H1 (cell line): ENCODE measurements around the gene SMG1. TPM values are rescaled to one million over a fixed set of nuclear protein-coding genes. Genes with fewer than 3 reads are reported as not detected.
A peak's percentile ranks its signal among the peaks of the same experiment; 100 is the strongest.

Experiments used
- CTCF ChIA-PET: fragments of 300-600 bp; sonication (Branson Sonifier 250); formaldehyde crosslinking; loops from one replicate; lab custom pipeline; 2021; ENCODE audit not compliant: partially characterized antibody; lab: Charles Lee
- POLR2A ChIA-PET: fragments of 300-600 bp; sonication (Branson Sonifier 250); formaldehyde crosslinking; loops from one replicate; lab custom pipeline; 2021; ENCODE audit warnings: inconsistent platforms; ENCODE audit not compliant: partially characterized antibody; lab: Charles Lee
- DNase-seq, 2 experiments: peaks; one replicate each; pipeline versions ENCODE4 v3.0.0 to v3.0.0-alpha.2; 2010 to 2022; ENCODE audit warnings: low spot score in 2 of 2, low read depth in 1 of 2, mixed read lengths in 1 of 2
- FAIRE-seq: peaks from 2 replicates; lab custom pipeline; 2011; peaks lifted over from hg19 to GRCh38; lab: Jason Lieb, UNC
- H2AFZ ChIP-seq: 2 replicates; pipeline ENCODE4 v1.8.1; 2012; ENCODE audit warnings: low read length, inconsistent platforms
- H2AK5ac ChIP-seq: 2 replicates; pipeline ENCODE4 v1.6.1; 2013; ENCODE audit warnings: low read depth, low read length
- H2BK120ac ChIP-seq: replicated peaks from 2 replicates; pipeline ENCODE3; 2013; ENCODE audit warnings: low read depth, low read length, inconsistent platforms
- H2BK12ac ChIP-seq: 2 replicates; pipeline ENCODE4 v1.6.1; 2013; ENCODE audit warnings: low read depth, low read length
- H2BK15ac ChIP-seq: 2 replicates; pipeline ENCODE4 v1.6.1; 2013; ENCODE audit warnings: low read length
- H2BK20ac ChIP-seq: 2 replicates; pipeline ENCODE4 v1.6.1; 2013; ENCODE audit warnings: low read length
- H2BK5ac ChIP-seq: 2 replicates; pipeline ENCODE4 v1.6.1; 2013; ENCODE audit warnings: low read depth, low read length
- H3K14ac ChIP-seq: 2 replicates; pipeline ENCODE4 v1.6.1; 2013; ENCODE audit warnings: inconsistent platforms; ENCODE audit not compliant: insufficient read length
- H3K18ac ChIP-seq: 2 replicates; pipeline ENCODE4 v1.6.1; 2013; ENCODE audit warnings: low read length; ENCODE audit errors: extremely low read depth
- H3K23ac ChIP-seq: 2 replicates; pipeline ENCODE4 v1.6.1; 2013; ENCODE audit warnings: inconsistent platforms; ENCODE audit not compliant: insufficient read length
- H3K23me2 ChIP-seq: 2 replicates; pipeline ENCODE4 v1.6.1; 2013; ENCODE audit warnings: low read depth, low read length
- H3K27ac ChIP-seq: 2 replicates; pipeline ENCODE4 v1.6.1; 2011; ENCODE audit warnings: low read depth, low read length, inconsistent platforms
- H3K27me3 ChIP-seq, 4 experiments: replicated peaks in 1 of 4; 1 replicate in 1 of 4; 2 replicates in 3 of 4; pipeline versions ENCODE4 v1.6.1 to v1.8.1; 2011 to 2013; ENCODE audit warnings: low read length in 3 of 4, mild to moderate bottlenecking in 3 of 4, inconsistent platforms in 2 of 4, mixed read lengths in 2 of 4, moderate library complexity in 1 of 4; ENCODE audit not compliant: control insufficient read depth in 3 of 4, insufficient read depth in 3 of 4; ENCODE audit errors: extremely low read depth in 1 of 4
- H3K36me3 ChIP-seq, 4 experiments: 2 replicates each; pipeline versions ENCODE4 v1.6.1 to v1.8.1; 2011 to 2013; ENCODE audit warnings: mild to moderate bottlenecking in 4 of 4, low read length in 3 of 4, moderate library complexity in 2 of 4, control low read depth in 1 of 4, inconsistent platforms in 1 of 4; ENCODE audit not compliant: insufficient read depth in 4 of 4, control insufficient read depth in 2 of 4
- H3K4ac ChIP-seq: replicated peaks from 2 replicates; pipeline ENCODE3; 2013; ENCODE audit warnings: low read length, low read depth, mixed read lengths, inconsistent platforms; ENCODE audit not compliant: insufficient read length
- H3K4me1 ChIP-seq, 4 experiments: replicated peaks in 1 of 4; 1 replicate in 1 of 4; 2 replicates in 3 of 4; pipeline versions ENCODE4 v1.6.1 to v1.8.1; 2011 to 2013; ENCODE audit warnings: low read length in 3 of 4, inconsistent platforms in 2 of 4, mixed read lengths in 1 of 4; ENCODE audit not compliant: insufficient read depth in 4 of 4, control insufficient read depth in 3 of 4
- H3K4me2 ChIP-seq, 2 experiments: 2 replicates each; pipeline versions ENCODE4 v1.6.1 to v1.8.1; 2011 to 2013; ENCODE audit warnings: low read depth in 2 of 2, low read length in 2 of 2, control low read depth in 1 of 2, inconsistent platforms in 1 of 2, mild to moderate bottlenecking in 1 of 2; ENCODE audit not compliant: insufficient read depth in 1 of 2
- H3K4me3 ChIP-seq, 4 experiments: fragments of 200-600, 300-600 bp in 1 of 4; sonication (generic), shearing (Covaris generic), sonication (Bioruptor Twin) in 1 of 4; 2 replicates each; pipeline versions ENCODE4 v1.5.1 to v1.8.1; 2011 to 2016; ENCODE audit warnings: low read length in 4 of 4, low read depth in 3 of 4, control low read depth in 2 of 4, inconsistent platforms in 2 of 4, mild to moderate bottlenecking in 2 of 4, mixed read lengths in 1 of 4, moderate library complexity in 1 of 4; ENCODE audit not compliant: insufficient read depth in 2 of 4; ENCODE audit errors: extremely low read depth in 1 of 4
- H3K56ac ChIP-seq: replicated peaks from 2 replicates; pipeline ENCODE3; 2013; ENCODE audit warnings: low read depth, mild to moderate bottlenecking, mixed read lengths, low read length, inconsistent platforms; ENCODE audit not compliant: insufficient read length
- H3K79me1 ChIP-seq: 2 replicates; pipeline ENCODE4 v1.6.1; 2013; ENCODE audit warnings: low read depth, low read length, control low read depth
- H3K79me2 ChIP-seq, 2 experiments: 2 replicates each; pipeline versions ENCODE4 v1.6.1 to v1.8.1; 2012 to 2013; ENCODE audit warnings: low read length in 2 of 2, mild to moderate bottlenecking in 2 of 2, inconsistent platforms in 1 of 2; ENCODE audit not compliant: insufficient read depth in 2 of 2, control insufficient read depth in 1 of 2
- H3K9ac ChIP-seq, 4 experiments: replicated peaks in 1 of 4; 1 replicate in 1 of 4; 2 replicates in 3 of 4; pipeline versions ENCODE4 v1.6.1 to v1.8.1; 2011 to 2013; ENCODE audit warnings: low read depth in 3 of 4, low read length in 3 of 4, control low read depth in 2 of 4, mild to moderate bottlenecking in 2 of 4, moderate library complexity in 2 of 4, inconsistent platforms in 1 of 4; ENCODE audit errors: extremely low read depth in 1 of 4
- H3K9me3 ChIP-seq, 2 experiments: 2 replicates each; pipeline versions ENCODE4 v1.6.1 to v1.8.1; 2012 to 2013; ENCODE audit warnings: mild to moderate bottlenecking in 2 of 2, moderate library complexity in 2 of 2, control low read depth in 1 of 2, inconsistent platforms in 1 of 2, low read depth in 1 of 2, low read length in 1 of 2, mixed read lengths in 1 of 2; ENCODE audit not compliant: insufficient read depth in 2 of 2
- H4K20me1 ChIP-seq, 2 experiments: replicated peaks in 1 of 2; 2 replicates each; pipeline versions ENCODE3 to v1.8.1; 2011 to 2013; ENCODE audit warnings: inconsistent platforms in 2 of 2, low read length in 2 of 2, mild to moderate bottlenecking in 1 of 2; ENCODE audit not compliant: insufficient read depth in 2 of 2, control insufficient read depth in 1 of 2
- H4K5ac ChIP-seq: 2 replicates; pipeline ENCODE4 v1.6.1; 2013; ENCODE audit warnings: low read length, low read depth, mixed read lengths, inconsistent platforms; ENCODE audit not compliant: insufficient read length
- H4K8ac ChIP-seq: 2 replicates; pipeline ENCODE4 v1.8.0; 2013; ENCODE audit warnings: mild to moderate bottlenecking, moderate library complexity, low read length, inconsistent platforms; ENCODE audit not compliant: insufficient read depth; ENCODE audit errors: extremely low read depth
- H4K91ac ChIP-seq: replicated peaks from 2 replicates; pipeline ENCODE3; 2013; ENCODE audit warnings: low read length, mixed read lengths, inconsistent platforms; ENCODE audit not compliant: insufficient read length
- BCL11A ChIP-seq, 2 experiments: IDR thresholded peaks; one replicate each; pipeline ENCODE4 v1.6.1; 2011; ENCODE audit warnings: low read depth in 2 of 2, low read length in 2 of 2, mild to moderate bottlenecking in 2 of 2
- CEBPB ChIP-seq: IDR thresholded peaks from 2 replicates; pipeline ENCODE4 v1.6.1; 2012; ENCODE audit warnings: low read depth, low read length
- GTF2F1 ChIP-seq: IDR thresholded peaks from 2 replicates; pipeline ENCODE4 v1.6.1; 2012; ENCODE audit warnings: low read depth, low read length, improper control_type of control experiment, borderline replicate concordance
- WGBS, 2 experiments: shearing (Covaris generic) in 1 of 2; methylation state at CpG; one replicate each; pipeline versions ENCODE4 v1.1.6 to v1.1.7; 2013 to 2015; ENCODE audit warnings: low lambda C conversion rate in 2 of 2, mixed read lengths in 2 of 2, inconsistent platforms in 1 of 2, low coverage in 1 of 2, missing lambda C conversion rate in 1 of 2; ENCODE audit not compliant: insufficient replicate concordance in 2 of 2, insufficient coverage in 1 of 2, insufficient read length in 1 of 2; ENCODE audit errors: extremely low coverage in 1 of 2, missing lambda C conversion rate in 1 of 2; 5-methylcytosine and 5-hydroxymethylcytosine counted together
- polyA plus RNA-seq, 7 experiments: library from polyadenylated mRNA; depleted of rRNA in 3 of 7; stranded (reverse) in 5 of 7; unstranded in 2 of 7; fragments of >200 nt in 5 of 7; fragments of 200-250 nt in 2 of 7; gene quantifications; 1 replicate in 5 of 7; 2 replicates in 1 of 7; 4 replicates in 1 of 7; pipeline versions ENCODE4 v1.2.1 to v1.2.3, GENCODE V29; 2011 to 2013; ENCODE audit warnings: missing spikeins in 2 of 7, mixed read lengths in 2 of 7
- total RNA-seq: library from RNA; stranded (reverse); fragmentation: NEBNext Ultra II Directional; extraction: Animal tissue kit (Norgen Biotek cat#: 25700); gene quantifications from 2 replicates; pipeline ENCODE4 v1.2.1, GENCODE V29; 2021

SMG1 gene
- total and polyA plus RNA-seq, 2 of the 8 experiments (the other 6 are each of a cell fraction or from before 2014, with no cell fraction given), result 14.9 to 90.6 TPM

- H3K23me2 ChIP-seq, result no peaks in the 10 kb centered on the region
- TF ChIP-seq BCL11A (IDR thresholded peaks at IDR 0.05; ENCODE audit: low read depth in 2 of 2, low read length in 2 of 2), result no peak
- no peak for TF ChIP-seq GTF2F1
- peak; percentile 85 for TF ChIP-seq CEBPB
- H3K9ac ChIP-seq, result no peak overlapping the region
- 87% methylated on average over 6 of the region's 6 CpGs; no CpG with 5 or more reads in 1 of the 2 experiments for WGBS, 2 experiments
- no peak overlapping the region for H3K23ac ChIP-seq
- no peak overlapping the region for H3K56ac ChIP-seq
- no peak overlapping the region for H3K27ac ChIP-seq
- H3K14ac ChIP-seq, result no peak overlapping the region
- no peaks in the 10 kb centered on the region for H4K20me1 ChIP-seq
- H2AK5ac ChIP-seq, result no peak overlapping the region
- H2BK12ac ChIP-seq, result no peak overlapping the region
- H3K27me3 ChIP-seq, result no peaks in the 10 kb centered on the region
- no peak overlapping the region for H3K18ac ChIP-seq
- CTCF ChIA-PET, result no interaction called here
- H3K36me3 ChIP-seq, result peaks cover 31 to 85% (median 75%) of the 10 kb centered on the region in 4 experiments
- H3K4ac ChIP-seq, result no peak overlapping the region
- FAIRE-seq, result no peak
- H2BK5ac ChIP-seq, result no peak overlapping the region
- no peak overlapping the region for H4K91ac ChIP-seq
- H3K4me1 ChIP-seq, result no peaks in the 10 kb centered on the region
- no peak overlapping the region for H2BK20ac ChIP-seq
- no peak overlapping the region for H2BK15ac ChIP-seq
- no peak for DNase-seq
- no peak overlapping the region for H2BK120ac ChIP-seq
- H3K4me3 ChIP-seq, result no peak overlapping the region
- H2AFZ ChIP-seq, result no peak overlapping the region
- H4K5ac ChIP-seq, result no peak overlapping the region
- H4K8ac ChIP-seq, result no peak overlapping the region; the same call in 1 of the 2 replicates
- POLR2A ChIA-PET, result interaction anchor here (1.3 kb wide), 2 partner anchors 10 to 50 kb away, joined by 3 to 4 read pairs; partner anchors contain the start of gene RPS15A
- no peaks in the 10 kb centered on the region for H3K79me2 ChIP-seq
- no peaks in the 10 kb centered on the region for H3K79me1 ChIP-seq
- H3K4me2 ChIP-seq, result no peak overlapping the region
- H3K9me3 ChIP-seq, result no peaks in the 10 kb centered on the region
Measured at GRCh38 chr16:18839555-18839954, 86.7 kb downstream of the SMG1 start.
